Activated naive CD4-positive, alpha-beta T cell treated with anti-CD3 and anti-CD28 coated beads, Interleukin-2, amount 50 U/mL, for 24 hours (primary cell): Measurements from ENCODE around the gene VWA5A.
"Not testable (repeated sequence)": the region's sequence is repeated elsewhere in the genome, so short reads cannot be mapped to it uniquely, and the experiment has no call there.

ENCODE experiments used
- H3K27ac Mint-ChIP-seq: one replicate; pipeline ENCODE4 v1.8.0; 2021; ENCODE audit warnings: mild to moderate bottlenecking, mixed read lengths
- H3K27me3 Mint-ChIP-seq: one replicate; pipeline ENCODE4 v1.8.0; 2021; ENCODE audit warnings: mixed read lengths
- H3K36me3 Mint-ChIP-seq: one replicate; pipeline ENCODE4 v1.8.0; 2021; ENCODE audit warnings: mixed read lengths
- H3K4me1 Mint-ChIP-seq: one replicate; pipeline ENCODE4 v1.8.0; 2021; ENCODE audit warnings: mixed read lengths
- H3K4me3 Mint-ChIP-seq: one replicate; pipeline ENCODE4 v1.8.0; 2021; ENCODE audit warnings: mild to moderate bottlenecking, mixed read lengths
- H3K9me3 Mint-ChIP-seq: one replicate; pipeline ENCODE4 v1.8.0; 2021; ENCODE audit warnings: mixed read lengths

Gene VWA5A

GRCh38 chr11:124122123-124122522 lies 6.9 kb downstream of the VWA5A start:
- Mint-ChIP-seq H3K27ac (peak overlapping the region; percentile 38), H3K36me3 (peaks cover 21% of the 10 kb centered on the region), H3K4me1 (peaks cover 12% of the 10 kb centered on the region), H3K4me3 (no peak overlapping the region), H3K27me3 (no peaks in the 10 kb centered on the region), H3K9me3 (no peaks in the 10 kb centered on the region)

DNA sequence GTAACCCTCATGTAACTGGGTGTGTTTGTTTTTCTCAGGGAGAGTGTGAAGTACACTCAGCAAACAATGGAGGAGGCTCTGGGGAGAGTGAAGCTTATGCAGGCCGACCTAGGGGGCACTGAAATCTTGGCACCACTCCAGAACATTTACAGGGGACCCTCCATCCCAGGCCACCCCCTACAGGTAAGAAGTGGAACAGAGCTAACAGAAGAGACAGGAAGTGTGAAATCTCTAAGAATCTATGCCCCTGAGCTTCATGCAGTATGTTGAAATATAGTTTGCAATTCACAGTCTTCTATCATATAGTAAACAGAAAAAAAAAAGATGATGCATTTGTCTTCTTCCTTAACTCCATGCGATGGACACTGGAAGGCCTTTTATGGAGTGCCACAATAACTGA lies 8.4 kb downstream of the VWA5A start:
- H3K36me3 Mint-ChIP-seq, result peaks cover 21% of the 10 kb centered on the region
- no peaks in the 10 kb centered on the region for H3K4me1 Mint-ChIP-seq
- H3K9me3 Mint-ChIP-seq, result no peaks in the 10 kb centered on the region
- H3K27me3 Mint-ChIP-seq, result no peaks in the 10 kb centered on the region
- no peak overlapping the region for H3K27ac Mint-ChIP-seq
- no peak overlapping the region for H3K4me3 Mint-ChIP-seq

- not testable (repeated sequence) for H3K27me3 Mint-ChIP-seq, H3K4me1 Mint-ChIP-seq
- H3K36me3 Mint-ChIP-seq, result peaks cover 14% of the 10 kb centered on the region
These were observed 11.9 kb downstream of the VWA5A start for GRCh38 chr11:124127134-124127533.

DNA sequence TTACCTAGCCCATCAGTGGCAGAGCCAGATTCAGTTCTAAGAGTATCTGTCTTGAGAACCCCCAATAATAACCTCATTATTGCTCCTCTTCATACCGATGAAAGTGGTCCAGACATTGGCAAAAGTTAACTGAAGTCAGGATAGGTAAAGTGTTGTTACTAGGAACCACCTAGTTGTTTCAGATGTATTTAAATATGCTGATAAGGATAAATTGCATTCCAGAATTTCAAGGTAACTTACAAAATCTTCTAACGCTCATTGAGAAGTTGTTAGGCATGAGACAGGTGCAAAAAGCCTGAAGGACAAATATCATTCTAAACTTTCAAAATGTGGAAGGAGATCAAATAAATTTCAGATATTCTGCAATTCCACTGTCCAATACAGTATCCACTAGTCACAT lies 27.8 kb downstream of the VWA5A start:
- Mint-ChIP-seq H3K4me1 (no peaks in the 10 kb centered on the region), H3K4me3 (no peak overlapping the region), H3K27ac (no peak overlapping the region), H3K27me3 (no peaks in the 10 kb centered on the region), H3K9me3 (no peaks in the 10 kb centered on the region), H3K36me3 (peaks cover 32% of the 10 kb centered on the region)

More at GRCh38 chr11:124127134-124127533, 11.9 kb downstream of the VWA5A start:
- H3K9me3 Mint-ChIP-seq, H3K4me3 Mint-ChIP-seq, H3K27ac Mint-ChIP-seq: not testable (repeated sequence)

DNA sequence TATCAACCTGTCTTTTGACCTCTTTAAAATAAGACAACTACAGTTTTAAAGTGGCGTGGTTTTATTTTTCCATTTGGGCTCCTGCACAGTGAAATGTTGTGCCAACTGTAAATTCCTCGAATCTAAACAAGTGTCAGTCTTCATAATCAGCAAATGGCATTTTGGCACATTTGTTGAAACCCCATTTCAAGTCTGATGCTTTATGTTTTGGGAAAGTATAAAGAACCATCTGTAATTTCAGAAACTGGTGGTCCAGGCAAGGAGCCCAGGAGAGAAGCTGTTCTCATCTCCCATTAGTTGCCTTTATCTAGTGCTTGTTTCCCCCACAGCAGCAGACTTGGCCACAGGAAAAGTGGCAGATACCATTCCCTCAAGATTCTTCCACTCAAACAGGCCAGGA lies 32.7 kb downstream of the VWA5A start:
- no peaks in the 10 kb centered on the region for H3K4me1 Mint-ChIP-seq
- H3K27ac Mint-ChIP-seq, result no peak overlapping the region
- peaks cover 8% of the 10 kb centered on the region for H3K36me3 Mint-ChIP-seq
- no peaks in the 10 kb centered on the region for H3K27me3 Mint-ChIP-seq
- peaks cover 6% of the 10 kb centered on the region for H3K9me3 Mint-ChIP-seq
- no peak overlapping the region for H3K4me3 Mint-ChIP-seq

GRCh38 chr11:124150684-124151083 lies 35.4 kb downstream of the VWA5A start:
- Mint-ChIP-seq H3K36me3 (peaks cover 8% of the 10 kb centered on the region), H3K27me3 (no peaks in the 10 kb centered on the region), H3K27ac (no peak overlapping the region), H3K4me3 (no peak overlapping the region), H3K4me1 (no peaks in the 10 kb centered on the region), H3K9me3 (peaks cover 6% of the 10 kb centered on the region)

DNA sequence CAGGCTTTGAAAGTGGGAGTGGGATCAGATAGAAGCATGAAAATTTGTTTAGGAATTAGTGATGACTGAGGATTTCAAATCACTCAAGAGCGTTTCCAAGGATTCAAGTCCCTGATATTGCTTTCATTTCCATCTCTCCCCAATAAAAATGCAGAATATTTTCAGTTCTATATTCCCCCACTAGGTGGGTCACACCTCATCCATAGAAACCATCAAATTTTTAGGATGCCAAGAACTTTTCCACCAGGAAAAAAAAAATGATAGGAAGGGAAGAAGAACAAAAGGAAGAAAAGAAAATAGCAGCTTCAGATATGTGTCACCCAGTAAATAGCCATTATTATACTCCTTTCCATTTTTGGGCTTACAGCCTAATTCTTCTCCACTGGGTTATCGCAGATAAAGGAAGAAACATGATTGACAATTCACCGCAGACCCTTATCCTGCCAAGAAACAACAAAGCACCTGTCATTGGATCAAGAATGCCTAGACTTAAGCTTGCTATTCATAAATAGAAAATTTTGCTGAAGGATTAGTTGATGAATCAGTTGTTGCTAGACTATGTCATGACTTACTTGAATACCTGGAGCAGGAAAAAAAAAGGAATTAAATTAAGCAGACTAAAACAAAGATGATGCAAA lies 37.6 kb downstream of the VWA5A start:
- H3K4me1 Mint-ChIP-seq, result no peaks in the 10 kb centered on the region
- H3K27me3 Mint-ChIP-seq, result peaks cover 3% of the 10 kb centered on the region
- H3K36me3 Mint-ChIP-seq, result peaks cover 4% of the 10 kb centered on the region
- no peak overlapping the region for H3K4me3 Mint-ChIP-seq
- peaks cover 6% of the 10 kb centered on the region for H3K9me3 Mint-ChIP-seq
- no peak overlapping the region for H3K27ac Mint-ChIP-seq

- Mint-ChIP-seq H3K9me3 (peaks cover 6% of the 10 kb centered on the region), H3K36me3 (peaks cover 4% of the 10 kb centered on the region), H3K27me3 (peaks cover 7% of the 10 kb centered on the region), H3K4me1 (no peaks in the 10 kb centered on the region), H3K27ac (no peak overlapping the region), H3K4me3 (no peak overlapping the region)
These were observed 38.6 kb downstream of the VWA5A start for GRCh38 chr11:124153821-124154220.

DNA sequence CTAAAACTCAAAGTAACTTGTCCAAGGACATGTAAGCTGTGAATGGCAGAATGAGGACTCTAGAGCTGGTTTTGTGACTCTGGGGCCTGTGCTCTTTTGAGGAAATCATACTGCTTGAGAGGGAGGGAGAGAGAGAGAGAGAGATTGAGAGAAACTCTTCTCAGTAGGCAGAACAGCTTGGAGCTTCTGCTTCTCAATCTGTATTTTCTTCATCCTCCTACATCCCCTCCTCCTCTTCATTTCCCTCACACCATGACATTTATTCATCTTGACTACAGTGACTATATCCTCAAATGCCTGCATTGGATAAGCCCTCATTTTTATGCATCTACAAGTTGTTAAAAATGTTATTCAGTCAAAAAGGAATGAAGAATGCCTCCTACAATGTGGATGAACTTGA lies 44.2 kb downstream of the VWA5A start:
- Mint-ChIP-seq H3K27ac (no peak overlapping the region), H3K9me3 (no peaks in the 10 kb centered on the region), H3K4me1 (no peaks in the 10 kb centered on the region), H3K27me3 (peaks cover 10% of the 10 kb centered on the region), H3K36me3 (no peaks in the 10 kb centered on the region), H3K4me3 (no peak overlapping the region)

DNA sequence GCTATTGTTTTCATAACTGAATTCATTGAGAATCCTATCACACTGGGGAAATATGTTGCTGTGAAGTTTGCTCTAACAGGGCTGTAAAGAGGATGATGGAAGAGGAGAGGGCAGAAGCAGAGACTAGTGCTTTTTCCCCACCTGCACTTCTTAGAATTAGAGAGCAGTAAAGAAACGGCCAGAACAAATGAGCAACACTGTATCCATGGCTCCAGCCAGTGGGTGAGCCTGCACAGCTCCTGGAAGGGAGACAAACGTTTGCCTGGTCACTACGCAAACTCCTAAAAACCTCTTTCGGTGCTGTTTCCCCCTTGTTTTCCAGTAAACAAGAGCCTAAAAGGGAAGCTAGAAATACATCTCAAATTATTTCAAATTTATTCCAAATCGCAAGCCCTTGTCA lies 45.7 kb downstream of the VWA5A start:
- peaks cover 10% of the 10 kb centered on the region for H3K27me3 Mint-ChIP-seq
- H3K36me3 Mint-ChIP-seq, result no peaks in the 10 kb centered on the region
- H3K9me3 Mint-ChIP-seq, result no peaks in the 10 kb centered on the region
- no peak overlapping the region for H3K4me3 Mint-ChIP-seq
- H3K27ac Mint-ChIP-seq, result no peak overlapping the region
- H3K4me1 Mint-ChIP-seq, result no peaks in the 10 kb centered on the region

DNA sequence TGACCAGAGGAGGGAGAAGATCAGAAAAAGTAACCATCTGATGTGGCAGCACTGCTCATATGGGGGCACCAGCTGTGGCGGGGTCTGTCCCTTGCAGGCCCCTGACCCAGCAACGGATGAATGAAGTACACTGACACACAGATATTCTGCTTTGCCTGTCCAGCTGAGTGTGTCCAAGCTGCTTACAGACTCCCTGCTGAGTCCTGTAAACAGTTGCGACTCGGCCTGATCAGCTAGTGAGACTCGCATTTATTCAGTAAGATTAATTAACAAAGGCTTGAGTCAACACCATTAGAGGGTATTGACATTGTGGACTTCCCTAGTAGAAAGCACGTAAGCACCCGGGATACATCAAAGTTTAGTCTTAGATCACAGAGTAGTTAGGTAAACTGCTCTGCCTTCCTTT lies 52.6 kb downstream of the VWA5A start:
- no peaks in the 10 kb centered on the region for H3K36me3 Mint-ChIP-seq
- H3K27ac Mint-ChIP-seq, result no peak overlapping the region
- no peak overlapping the region for H3K4me3 Mint-ChIP-seq
- peaks cover 3% of the 10 kb centered on the region for H3K27me3 Mint-ChIP-seq
- H3K4me1 Mint-ChIP-seq, result no peaks in the 10 kb centered on the region
- no peaks in the 10 kb centered on the region for H3K9me3 Mint-ChIP-seq

DNA sequence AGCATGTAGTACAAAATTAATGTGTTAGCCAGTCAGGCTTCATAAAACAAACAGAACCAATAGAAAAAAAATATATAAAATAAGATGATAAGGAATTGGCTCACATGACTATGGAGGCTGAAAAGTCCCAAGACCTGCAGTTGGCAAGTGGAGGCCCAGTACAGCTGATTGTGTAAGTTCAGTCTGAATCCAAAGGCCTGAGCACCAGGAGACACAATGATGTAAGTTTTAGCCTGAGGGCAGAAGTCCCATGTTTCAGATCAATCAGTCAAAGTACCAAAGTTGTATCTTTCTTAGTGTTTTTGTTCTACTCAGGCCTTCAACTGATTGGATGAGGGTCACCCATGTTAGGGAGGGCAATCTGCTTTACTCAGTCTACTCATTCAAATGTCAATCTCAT lies 53.5 kb downstream of the VWA5A start:
- no peaks in the 10 kb centered on the region for H3K9me3 Mint-ChIP-seq
- no peaks in the 10 kb centered on the region for H3K36me3 Mint-ChIP-seq
- no peak overlapping the region for H3K27ac Mint-ChIP-seq
- no peaks in the 10 kb centered on the region for H3K4me1 Mint-ChIP-seq
- H3K27me3 Mint-ChIP-seq, result peaks cover 3% of the 10 kb centered on the region
- H3K4me3 Mint-ChIP-seq, result no peak overlapping the region

GRCh38 chr11:124170315-124170714 lies 55.1 kb downstream of the VWA5A start:
- H3K27me3 Mint-ChIP-seq, H3K4me3 Mint-ChIP-seq, H3K4me1 Mint-ChIP-seq, H3K36me3 Mint-ChIP-seq, H3K9me3 Mint-ChIP-seq, H3K27ac Mint-ChIP-seq: not testable (repeated sequence)

- no peak overlapping the region for H3K27ac Mint-ChIP-seq
- H3K36me3 Mint-ChIP-seq, result no peaks in the 10 kb centered on the region
- H3K4me3 Mint-ChIP-seq, result no peak overlapping the region
- H3K27me3 Mint-ChIP-seq, result peaks cover 3% of the 10 kb centered on the region
- H3K9me3 Mint-ChIP-seq, result no peaks in the 10 kb centered on the region
- H3K4me1 Mint-ChIP-seq, result no peaks in the 10 kb centered on the region
These were observed 55.7 kb downstream of the VWA5A start for GRCh38 chr11:124170801-124171586.

GRCh38 chr11:124172101-124172500 lies 56.9 kb downstream of the VWA5A start:
- no peak overlapping the region for H3K27ac Mint-ChIP-seq
- no peaks in the 10 kb centered on the region for H3K36me3 Mint-ChIP-seq
- no peaks in the 10 kb centered on the region for H3K4me1 Mint-ChIP-seq
- no peak overlapping the region for H3K4me3 Mint-ChIP-seq
- peaks cover 3% of the 10 kb centered on the region for H3K27me3 Mint-ChIP-seq
- H3K9me3 Mint-ChIP-seq, result no peaks in the 10 kb centered on the region

- Mint-ChIP-seq H3K27me3 (peaks cover 1% of the 10 kb centered on the region), H3K4me1 (no peaks in the 10 kb centered on the region), H3K9me3 (no peaks in the 10 kb centered on the region), H3K4me3 (no peak overlapping the region), H3K27ac (no peak overlapping the region), H3K36me3 (no peaks in the 10 kb centered on the region)
These were observed 57.3 kb downstream of the VWA5A start for GRCh38 chr11:124172599-124172998.
